SH-SY5Y (cell line): Measurements from ENCODE around the gene LARGE1.
A peak's percentile ranks its signal among the peaks of the same experiment; 100 is the strongest.

Experiments
- GATA2 ChIP-seq: IDR thresholded peaks from 2 replicates; pipeline ENCODE4 v1.6.1; 2011; ENCODE audit warnings: mild to moderate bottlenecking, low read depth, low read length
- GATA3 ChIP-seq: IDR thresholded peaks from 2 replicates; pipeline ENCODE4 v1.6.1; 2011; ENCODE audit warnings: low read depth, mild to moderate bottlenecking, low read length, moderate library complexity

The LARGE1 gene

GRCh38 chr22:33539902-33540751 is 380.1 kb downstream of the LARGE1 start:
- TF ChIP-seq GATA2 (no peak), GATA3 (no peak)

- TF ChIP-seq GATA3, result no peak
- TF ChIP-seq GATA2, result no peak
Observed at GRCh38 chr22:33539202-33539901, 380.9 kb downstream of the LARGE1 start.

GRCh38 chr22:33538277-33538885 is 381.9 kb downstream of the LARGE1 start:
- no peak for TF ChIP-seq GATA3
- no peak for TF ChIP-seq GATA2

- no peak for TF ChIP-seq GATA2
- no peak for TF ChIP-seq GATA3
Observed at GRCh38 chr22:33537059-33537458, 383.2 kb downstream of the LARGE1 start.

- TF ChIP-seq GATA2 (peak; percentile 64), GATA3 (peak; percentile 29; the same call in 1 of the 2 replicates)
Observed at GRCh38 chr22:33535937-33536875, 384.1 kb downstream of the LARGE1 start.

GRCh38 chr22:33529424-33530113 is 390.7 kb downstream of the LARGE1 start:
- TF ChIP-seq GATA3, result no peak
- TF ChIP-seq GATA2, result no peak

- TF ChIP-seq GATA3, result no peak
- no peak for TF ChIP-seq GATA2
Observed at GRCh38 chr22:33528183-33528582, 392.1 kb downstream of the LARGE1 start.

GRCh38 chr22:33526434-33527107 is 393.7 kb downstream of the LARGE1 start:
- TF ChIP-seq GATA3 (no peak), GATA2 (no peak)

- TF ChIP-seq GATA3, result no peak
- TF ChIP-seq GATA2, result no peak
Observed at GRCh38 chr22:33524511-33525260, 395.6 kb downstream of the LARGE1 start.

GRCh38 chr22:33521879-33522665 is 398.2 kb downstream of the LARGE1 start:
- TF ChIP-seq GATA3 (no peak), GATA2 (no peak)

GRCh38 chr22:33520904-33521780 is 399.1 kb downstream of the LARGE1 start:
- no peak for TF ChIP-seq GATA2
- TF ChIP-seq GATA3, result no peak
